Peyer's patch (tissue), 4 donors: ENCODE data around the gene RXRA. TPM values are rescaled to one million over a fixed set of nuclear protein-coding genes. Genes with fewer than 3 reads are reported as not detected.
A peak's percentile ranks its signal among the peaks of the same experiment; 100 is the strongest.

ENCODE experiments used
- DNase-seq, 3 donors: peaks; one replicate each; pipeline ENCODE4 v3.0.0-alpha.2; 2017 to 2019
- H3K27ac ChIP-seq, 4 donors: fragments of 200-600 bp; sonication (generic); one replicate each; pipeline ENCODE4 v1.5.1; 2016 to 2019
- H3K27me3 ChIP-seq, 2 donors: fragments of 200-600 bp; sonication (generic); one replicate each; pipeline ENCODE4 v1.5.1; 2019
- H3K36me3 ChIP-seq, 3 donors: fragments of 200-600 bp; sonication (generic); one replicate each; pipeline ENCODE4 v1.5.1; 2016 to 2019
- H3K4me1 ChIP-seq, 4 donors: fragments of 200-600 bp; sonication (generic); one replicate each; pipeline ENCODE4 v1.5.1; 2016 to 2019
- H3K4me3 ChIP-seq, 4 donors: fragments of 200-600 bp; sonication (generic); 1 replicate in 3 of 4; 2 replicates in 1 of 4; pipeline ENCODE4 v1.5.1; 2016 to 2019; ENCODE audit warnings: mild to moderate bottlenecking in 1 of 4
- H3K9me3 ChIP-seq, 4 donors: fragments of 200-600 bp; sonication (generic); one replicate each; pipeline ENCODE4 v1.5.1; 2016 to 2019; ENCODE audit warnings: mild to moderate bottlenecking in 1 of 4
- POLR2A ChIP-seq, 2 donors: fragments of 450-650 bp; IDR thresholded peaks; one replicate each; pipeline ENCODE4 v1.5.1; 2017; ENCODE audit warnings: antibody characterized with exemption in 2 of 2, mild to moderate bottlenecking in 2 of 2, moderate library complexity in 2 of 2
- total RNA-seq, 4 donors: library from RNA; depleted of rRNA; stranded (reverse); fragments of >200 nt; gene quantifications; one replicate each; pipeline ENCODE4 v1.1.0, GENCODE V29; 2016
- TF ChIP-seq, protein P1 (sequence below), 6 experiments: fragments of 450-650 bp in 4 of 6; fragments of 200-600 bp in 2 of 6; sonication (generic) in 1 of 6; IDR thresholded peaks; one replicate each; pipeline ENCODE4 v1.5.1; 2017 to 2019; ENCODE audit warnings: antibody characterized with exemption in 6 of 6, mild to moderate bottlenecking in 3 of 6, moderate library complexity in 1 of 6

RXRA gene
- total RNA-seq, 4 donors from 2014 or later, result 54.5 to 83.6 (median 65.4) TPM

DNA sequence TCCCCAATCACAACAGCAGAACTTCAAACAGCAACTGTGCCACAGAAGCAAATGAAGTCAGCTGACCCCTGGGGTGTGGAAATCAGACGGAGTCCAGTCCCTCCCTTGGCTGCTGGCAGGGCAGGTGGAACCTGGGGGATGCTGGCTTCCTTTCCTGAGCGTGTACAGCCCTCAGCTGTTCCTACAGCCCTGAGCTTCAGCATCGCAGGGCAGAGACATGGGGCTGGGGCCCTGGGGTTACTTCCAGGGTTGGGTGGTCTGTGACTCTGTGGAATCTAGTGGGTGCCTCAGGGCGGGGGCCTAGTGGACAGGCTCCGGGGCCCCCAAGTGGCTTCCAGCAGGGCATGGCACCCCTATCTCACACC is 7.3 kb upstream of the RXRA start:
- Histone ChIP-seq H3K27me3 (no peaks in the 10 kb centered on the region), H3K4me1 (peaks cover 0 to 33% (median 5%) of the 10 kb centered on the region in 4 donors), H3K9me3 (no peaks in the 10 kb centered on the region), H3K4me3 (no peak overlapping the region), H3K36me3 (no peaks in the 10 kb centered on the region), H3K27ac (no peak overlapping the region)
- TF ChIP-seq, protein P1, sequence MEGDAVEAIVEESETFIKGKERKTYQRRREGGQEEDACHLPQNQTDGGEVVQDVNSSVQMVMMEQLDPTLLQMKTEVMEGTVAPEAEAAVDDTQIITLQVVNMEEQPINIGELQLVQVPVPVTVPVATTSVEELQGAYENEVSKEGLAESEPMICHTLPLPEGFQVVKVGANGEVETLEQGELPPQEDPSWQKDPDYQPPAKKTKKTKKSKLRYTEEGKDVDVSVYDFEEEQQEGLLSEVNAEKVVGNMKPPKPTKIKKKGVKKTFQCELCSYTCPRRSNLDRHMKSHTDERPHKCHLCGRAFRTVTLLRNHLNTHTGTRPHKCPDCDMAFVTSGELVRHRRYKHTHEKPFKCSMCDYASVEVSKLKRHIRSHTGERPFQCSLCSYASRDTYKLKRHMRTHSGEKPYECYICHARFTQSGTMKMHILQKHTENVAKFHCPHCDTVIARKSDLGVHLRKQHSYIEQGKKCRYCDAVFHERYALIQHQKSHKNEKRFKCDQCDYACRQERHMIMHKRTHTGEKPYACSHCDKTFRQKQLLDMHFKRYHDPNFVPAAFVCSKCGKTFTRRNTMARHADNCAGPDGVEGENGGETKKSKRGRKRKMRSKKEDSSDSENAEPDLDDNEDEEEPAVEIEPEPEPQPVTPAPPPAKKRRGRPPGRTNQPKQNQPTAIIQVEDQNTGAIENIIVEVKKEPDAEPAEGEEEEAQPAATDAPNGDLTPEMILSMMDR (IDR thresholded peaks at IDR 0.05), result no peak
- TF ChIP-seq POLR2A (IDR thresholded peaks at IDR 0.05), result no peak
- peak in 1 of 3 donors; percentile 44 for DNase-seq

DNA sequence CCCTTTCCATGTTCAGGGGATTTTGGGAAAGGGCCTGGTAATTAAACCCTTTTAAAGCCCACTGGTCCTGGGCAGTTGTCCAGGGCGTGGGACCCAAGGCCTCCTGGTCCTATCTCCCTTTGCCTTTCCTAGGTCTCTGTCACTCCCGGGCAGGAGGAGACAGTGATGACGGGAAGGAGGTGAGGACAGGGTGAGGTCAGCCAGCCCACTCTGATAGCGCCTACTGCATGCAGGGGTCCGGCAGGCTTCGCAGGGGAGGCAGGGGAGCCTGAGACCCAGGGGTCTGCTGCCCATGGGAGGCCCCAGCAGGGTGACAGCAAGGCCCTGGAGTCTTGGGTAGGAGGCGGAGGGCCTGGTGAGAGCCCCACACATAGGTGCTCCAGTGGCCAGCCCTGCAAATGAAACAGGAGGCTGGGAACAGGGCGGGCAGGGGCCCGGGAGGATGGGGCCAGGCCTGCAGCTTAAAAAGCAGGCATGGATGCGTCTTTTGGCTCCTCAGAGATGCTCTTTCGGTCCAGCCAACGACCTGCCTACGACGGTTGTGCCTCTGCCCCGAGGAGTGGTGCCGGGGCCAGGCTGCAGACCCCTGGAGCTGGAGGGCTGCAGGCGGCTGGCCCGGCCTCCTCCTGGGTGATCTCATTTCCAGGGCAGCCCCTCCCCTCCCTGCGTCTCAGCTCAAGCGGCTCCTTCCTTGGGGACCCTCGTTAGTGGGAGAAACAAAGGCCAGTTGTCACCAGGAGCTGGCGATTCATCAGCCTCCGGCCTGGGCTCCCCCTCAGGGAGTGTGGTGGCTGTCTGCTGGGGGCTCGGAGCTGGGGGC is 6.7 kb upstream of the RXRA start:
- no peaks in the 10 kb centered on the region for H3K27me3 ChIP-seq
- peaks cover under 1 to 39% (median 8%) of the 10 kb centered on the region in 4 donors for H3K4me1 ChIP-seq
- peak in 1 of 3 donors; percentile 46 for DNase-seq

DNA sequence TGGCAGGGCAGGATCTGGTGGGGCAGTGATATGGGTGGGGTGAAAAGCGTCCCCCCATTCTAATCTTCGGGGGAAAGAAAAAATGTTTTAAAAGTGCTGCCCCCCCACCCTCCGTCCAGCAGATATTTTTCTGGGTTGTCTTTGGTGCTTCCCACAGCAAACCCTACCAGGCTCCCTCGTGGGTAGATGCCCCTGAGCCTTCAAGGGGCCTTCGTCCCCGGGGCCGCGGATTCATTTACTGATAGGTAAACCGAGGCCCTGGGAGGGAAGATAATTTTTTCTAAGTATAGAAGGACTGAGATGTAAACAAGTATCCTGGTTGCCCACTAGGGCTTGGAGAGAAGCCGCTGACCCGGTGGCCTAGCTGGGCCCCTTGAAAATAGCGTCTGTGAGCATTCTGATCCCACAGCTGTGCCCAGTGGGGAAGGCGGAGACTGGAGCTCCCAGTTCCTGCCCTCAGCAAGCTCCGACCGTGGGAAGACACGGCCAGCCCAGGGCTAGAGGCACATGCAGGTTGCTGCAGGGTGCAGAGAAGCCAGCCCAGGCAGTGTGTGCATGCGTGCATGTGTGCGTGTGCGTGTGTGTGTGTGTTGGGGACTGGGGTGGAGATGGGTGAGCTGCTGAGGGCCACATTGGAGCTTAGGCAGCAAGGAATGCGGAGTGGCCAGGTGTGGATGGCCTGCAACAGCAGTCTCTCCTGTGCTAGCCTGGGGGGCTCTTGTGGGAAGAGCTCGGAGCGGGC is 6.0 kb upstream of the RXRA start:
- no peaks in the 10 kb centered on the region for H3K36me3 ChIP-seq
- H3K27me3 ChIP-seq, result no peaks in the 10 kb centered on the region
- no peak overlapping the region for H3K4me3 ChIP-seq
- H3K9me3 ChIP-seq, result no peaks in the 10 kb centered on the region
- H3K4me1 ChIP-seq, result peaks cover 7 to 46% (median 14%) of the 10 kb centered on the region in 4 donors
- DNase-seq, result peak in 1 of 3 donors; percentile 47
- H3K27ac ChIP-seq, result peak overlapping the region in 1 of 4 donors; percentile 77
- no peak for TF ChIP-seq POLR2A (IDR thresholded peaks at IDR 0.05)
- TF ChIP-seq, protein P1 (IDR thresholded peaks at IDR 0.05), result no peak

More for the DNA sequence above, 6.7 kb upstream of the RXRA start:
- Histone ChIP-seq H3K4me3 (no peak overlapping the region), H3K9me3 (no peaks in the 10 kb centered on the region), H3K27ac (no peak overlapping the region), H3K36me3 (no peaks in the 10 kb centered on the region)
- TF ChIP-seq, protein P1 (IDR thresholded peaks at IDR 0.05), result no peak
- no peak for TF ChIP-seq POLR2A (IDR thresholded peaks at IDR 0.05)

DNA sequence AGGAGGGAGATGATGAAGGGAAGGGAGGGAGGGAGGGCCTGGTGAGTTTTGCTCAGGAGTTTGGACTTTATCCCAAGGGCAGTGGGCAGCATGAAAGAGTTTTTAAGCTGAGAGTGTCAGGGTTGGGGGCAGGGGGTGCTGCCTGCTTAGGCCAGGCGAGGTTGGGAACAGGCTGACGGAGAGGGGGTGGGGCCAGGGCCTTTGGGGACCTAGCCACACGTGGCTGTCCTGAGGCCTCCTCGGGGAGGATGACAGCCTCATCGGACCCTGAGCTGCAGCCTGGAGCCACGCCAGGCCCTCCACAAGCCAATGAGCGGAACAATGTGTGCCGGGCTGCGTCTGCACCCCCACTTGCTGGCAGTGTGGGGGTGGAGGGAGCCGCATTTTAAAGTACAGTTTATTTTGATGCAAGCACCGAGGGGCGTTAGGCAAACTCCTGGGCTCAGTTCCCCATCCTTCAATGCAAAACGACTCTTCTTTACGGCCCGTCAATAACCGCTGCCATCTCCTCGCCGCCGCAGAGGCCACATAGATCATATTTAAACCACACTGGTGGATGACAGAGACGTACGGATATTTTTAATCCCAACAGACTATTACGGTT is 5.3 kb upstream of the RXRA start:
- H3K4me3 ChIP-seq, result no peak overlapping the region
- H3K27me3 ChIP-seq, result no peaks in the 10 kb centered on the region
- H3K36me3 ChIP-seq, result no peaks in the 10 kb centered on the region
- H3K27ac ChIP-seq, result peak overlapping the region in 1 of 4 donors; percentile 77
- H3K4me1 ChIP-seq, result peaks cover 7 to 46% (median 17%) of the 10 kb centered on the region in 4 donors
- H3K9me3 ChIP-seq, result no peaks in the 10 kb centered on the region
- peak in 1 of 3 donors; percentile 61 for DNase-seq
- no peak for TF ChIP-seq POLR2A (IDR thresholded peaks at IDR 0.05)
- TF ChIP-seq, protein P1 (IDR thresholded peaks at IDR 0.05), result no peak

DNA sequence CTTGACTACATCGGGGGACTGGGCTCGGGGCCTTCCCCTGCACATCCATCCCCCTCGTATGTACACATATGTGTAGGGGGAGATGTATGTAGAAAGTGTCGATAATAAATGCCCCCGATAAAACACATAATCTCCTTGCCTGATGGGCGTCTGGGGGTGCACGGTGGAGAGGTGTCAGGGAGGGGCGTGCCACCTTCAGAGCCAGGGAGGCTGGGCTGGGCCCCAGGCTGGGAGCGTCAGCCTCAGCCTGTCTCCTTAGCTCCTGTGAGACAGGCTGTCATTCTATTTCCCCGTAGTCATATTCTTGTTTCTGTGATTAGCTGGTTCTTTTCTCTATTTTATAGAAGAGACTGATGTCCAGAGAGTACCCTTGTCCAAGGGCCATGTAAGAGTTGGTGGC is 4.7 kb upstream of the RXRA start:
- H3K27ac ChIP-seq, result peak overlapping the region in 2 of 4 donors; percentile 51 to 77
- H3K9me3 ChIP-seq, result no peaks in the 10 kb centered on the region
- no peak overlapping the region for H3K4me3 ChIP-seq
- peaks cover 7 to 46% (median 17%) of the 10 kb centered on the region in 4 donors for H3K4me1 ChIP-seq
- TF ChIP-seq, protein P1 (IDR thresholded peaks at IDR 0.05), result no peak
- TF ChIP-seq POLR2A (IDR thresholded peaks at IDR 0.05), result no peak
- peak in 1 of 3 donors; percentile 55 for DNase-seq
- no peaks in the 10 kb centered on the region for H3K27me3 ChIP-seq
- no peaks in the 10 kb centered on the region for H3K36me3 ChIP-seq
